ENCODE data around the gene CCL26. TPM values are rescaled to one million over a fixed set of nuclear protein-coding genes. Genes with fewer than 3 reads are reported as not detected.
A peak's percentile ranks its signal among the peaks of the same experiment; 100 is the strongest.
"Not testable (repeated sequence)": the region's sequence is repeated elsewhere in the genome, so short reads cannot be mapped to it uniquely, and the experiment has no call there.

Gene CCL26
- total RNA-seq, 6 experiments from 2014 or later = not detected

DNA sequence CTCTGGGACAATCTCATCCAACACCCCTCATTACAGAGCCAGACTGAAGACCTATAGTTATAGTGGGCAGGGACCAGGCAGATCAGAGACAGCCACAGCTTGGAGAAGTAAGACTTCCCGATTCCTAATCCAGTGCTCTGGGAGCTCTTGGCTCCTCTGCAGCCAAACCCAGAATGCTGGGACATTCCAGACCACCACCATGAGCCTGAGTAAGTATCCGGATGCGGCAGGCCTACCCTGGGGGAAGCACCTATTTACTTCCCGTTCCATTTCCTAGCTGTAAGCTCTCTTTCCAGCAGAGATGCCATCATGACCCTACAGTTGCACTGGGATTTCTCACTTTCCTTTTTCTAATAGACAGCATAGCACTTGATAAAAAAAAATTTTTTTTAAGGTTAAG, 49.6 kb downstream of the CCL26 start:
- H3K4me1 ChIP-seq = no peaks in the 10 kb centered on the region
- ATAC-seq (peak in 1 of 4 donors; percentile 22), DNase-seq (no peak)
- H3K27ac ChIP-seq = no peak overlapping the region
- TF ChIP-seq POLR2A (IDR thresholded peaks at IDR 0.05) = no peak
- TF ChIP-seq, protein P1, sequence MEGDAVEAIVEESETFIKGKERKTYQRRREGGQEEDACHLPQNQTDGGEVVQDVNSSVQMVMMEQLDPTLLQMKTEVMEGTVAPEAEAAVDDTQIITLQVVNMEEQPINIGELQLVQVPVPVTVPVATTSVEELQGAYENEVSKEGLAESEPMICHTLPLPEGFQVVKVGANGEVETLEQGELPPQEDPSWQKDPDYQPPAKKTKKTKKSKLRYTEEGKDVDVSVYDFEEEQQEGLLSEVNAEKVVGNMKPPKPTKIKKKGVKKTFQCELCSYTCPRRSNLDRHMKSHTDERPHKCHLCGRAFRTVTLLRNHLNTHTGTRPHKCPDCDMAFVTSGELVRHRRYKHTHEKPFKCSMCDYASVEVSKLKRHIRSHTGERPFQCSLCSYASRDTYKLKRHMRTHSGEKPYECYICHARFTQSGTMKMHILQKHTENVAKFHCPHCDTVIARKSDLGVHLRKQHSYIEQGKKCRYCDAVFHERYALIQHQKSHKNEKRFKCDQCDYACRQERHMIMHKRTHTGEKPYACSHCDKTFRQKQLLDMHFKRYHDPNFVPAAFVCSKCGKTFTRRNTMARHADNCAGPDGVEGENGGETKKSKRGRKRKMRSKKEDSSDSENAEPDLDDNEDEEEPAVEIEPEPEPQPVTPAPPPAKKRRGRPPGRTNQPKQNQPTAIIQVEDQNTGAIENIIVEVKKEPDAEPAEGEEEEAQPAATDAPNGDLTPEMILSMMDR (IDR thresholded peaks at IDR 0.05) = no peak
- intact Hi-C loops (cut with DNase I) = no loop called here
- H3K4me3 ChIP-seq = no peak overlapping the region
- WGBS (ENCODE audit: insufficient coverage, low coverage, low lambda C conversion rate, missing lambda C conversion rate) = 86% methylated on average over 1 of the region's 4 CpGs
- no peaks in the 10 kb centered on the region for H3K9me3 ChIP-seq
- no peaks in the 10 kb centered on the region for H3K36me3 ChIP-seq
- H3K27me3 ChIP-seq = no peaks in the 10 kb centered on the region

DNA sequence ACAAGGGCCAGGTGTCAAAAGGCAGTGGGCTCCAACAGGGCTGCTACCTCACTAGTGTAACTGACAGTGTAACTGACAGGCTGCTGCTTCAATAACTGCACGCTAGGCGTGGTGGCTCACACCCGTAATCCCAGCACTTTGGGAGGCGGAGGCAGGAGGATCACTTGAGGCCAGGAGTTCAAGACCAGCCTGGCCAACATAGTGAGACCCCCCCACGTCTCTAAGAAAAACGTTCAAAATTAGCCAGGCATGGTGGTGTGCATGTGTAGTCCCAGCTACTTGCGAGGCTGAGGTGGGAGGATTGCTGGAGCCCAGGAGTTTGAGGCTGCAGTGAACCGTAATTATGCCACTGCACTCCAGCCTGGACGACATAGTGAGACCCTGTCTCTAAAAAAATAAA, 50.1 kb downstream of the CCL26 start:
- H3K4me3 ChIP-seq; H3K27ac ChIP-seq; H3K27me3 ChIP-seq; ATAC-seq; H3K4me1 ChIP-seq; H3K36me3 ChIP-seq; DNase-seq; intact Hi-C loops (cut with DNase I); H3K9me3 ChIP-seq: not testable (repeated sequence)
- WGBS (ENCODE audit: insufficient coverage, low coverage, low lambda C conversion rate, missing lambda C conversion rate) = 95% methylated on average over 4 of the region's 9 CpGs

DNA sequence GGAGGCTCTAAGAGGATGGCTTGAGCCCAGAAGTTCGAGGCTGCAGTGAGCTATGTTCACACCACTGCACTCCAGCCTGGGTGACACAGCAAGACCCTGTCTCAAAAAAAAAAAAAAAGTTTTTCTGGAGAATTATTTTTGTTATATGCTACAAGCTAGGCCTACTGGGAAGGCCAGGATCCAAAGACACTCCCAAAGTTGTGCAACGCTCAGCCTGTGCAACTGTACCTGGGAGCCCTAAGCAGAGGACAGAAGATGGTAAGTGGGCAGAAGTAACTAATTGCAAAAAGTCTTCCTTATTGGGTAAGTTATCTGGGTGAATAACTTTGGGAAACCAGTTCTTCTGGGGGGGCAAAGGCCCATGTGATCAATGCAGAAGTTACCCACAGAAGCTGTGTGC, 50.6 kb downstream of the CCL26 start:
- no peaks in the 10 kb centered on the region for H3K36me3 ChIP-seq
- H3K4me1 ChIP-seq = no peaks in the 10 kb centered on the region
- no peaks in the 10 kb centered on the region for H3K27me3 ChIP-seq
- WGBS (ENCODE audit: insufficient coverage, low coverage, low lambda C conversion rate, missing lambda C conversion rate) = 90% methylated on average over 2 of the region's 2 CpGs
- DNase-seq (no peak), ATAC-seq (peak in 1 of 4 donors; percentile 37)
- H3K27ac ChIP-seq = no peak overlapping the region
- intact Hi-C loops (cut with DNase I) = no loop called here
- H3K9me3 ChIP-seq = no peaks in the 10 kb centered on the region
- no peak overlapping the region for H3K4me3 ChIP-seq
- no peak for TF ChIP-seq POLR2A (IDR thresholded peaks at IDR 0.05)

DNA sequence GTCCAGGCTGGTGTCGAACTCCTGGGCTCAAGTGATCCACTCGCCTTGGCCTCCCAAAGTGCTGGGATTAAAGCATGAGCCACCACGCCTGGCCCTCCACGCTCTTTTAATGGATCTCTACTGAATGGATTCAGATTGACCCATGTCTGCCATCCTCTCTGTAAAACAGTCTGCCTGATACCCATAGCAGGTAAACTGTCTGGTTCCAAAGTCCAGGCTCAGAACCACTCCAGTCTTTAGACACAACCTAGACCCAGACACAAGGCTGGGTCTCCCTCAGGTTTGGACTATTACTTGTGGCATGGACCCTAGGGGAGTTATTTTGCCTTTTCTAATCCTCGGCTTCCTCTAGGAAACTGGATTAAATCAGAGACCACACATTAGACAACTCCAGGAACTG, 52.4 kb downstream of the CCL26 start:
- WGBS (ENCODE audit: insufficient coverage, low coverage, low lambda C conversion rate, missing lambda C conversion rate) = 100% methylated on average over 1 of the region's 5 CpGs
- TF ChIP-seq POLR2A (IDR thresholded peaks at IDR 0.05) = no peak
- TF ChIP-seq, protein P1 (IDR thresholded peaks at IDR 0.05) = no peak
- no peak for ATAC-seq
- no peaks in the 10 kb centered on the region for H3K36me3 ChIP-seq
- H3K9me3 ChIP-seq = no peaks in the 10 kb centered on the region
- DNase-seq = no peak
- no peaks in the 10 kb centered on the region for H3K4me1 ChIP-seq
- intact Hi-C loops (cut with DNase I) = no loop called here
- H3K27me3 ChIP-seq = no peaks in the 10 kb centered on the region
- no peak overlapping the region for H3K4me3 ChIP-seq
- no peak overlapping the region for H3K27ac ChIP-seq

Other genes starting within 250 kb of the CCL26 start
- gene HIP1, start 33.3 kb downstream of the CCL26 start, total RNA-seq = 10 to 100 TPM; 17.6 to 23.0 (median 18.8) TPM
- 1 to 10 TPM in 2 of 6 experiments, not detected in 4; 1.1 to 1.2 TPM for gene CCL24, start 41.6 kb upstream of the CCL26 start, total RNA-seq
- gene RHBDD2, start 106.8 kb upstream of the CCL26 start, total RNA-seq = 10 to 100 TPM; 24.4 to 56.1 (median 31.7) TPM
- 1,000 to 10,000 TPM in 1 of 6 experiments, 100 to 1,000 TPM in 5; 370 to 1,042 (median 725) TPM for gene POR, start 142.9 kb upstream of the CCL26 start, total RNA-seq
- gene TMEM120A, start 222.4 kb upstream of the CCL26 start, total RNA-seq = 100 to 1,000 TPM in 1 of 6 experiments, 10 to 100 TPM in 5; 20.8 to 104 (median 53.1) TPM